Prostate gland (tissue), 2 donors: ENCODE results near the gene SLC33A1.
A peak's percentile ranks its signal among the peaks of the same experiment; 100 is the strongest.

Source experiments
- POLR2A ChIP-seq: fragments of 450-650 bp; IDR thresholded peaks from one replicate; pipeline ENCODE4 v1.6.1; 2016; ENCODE audit warnings: antibody characterized with exemption, mild to moderate bottlenecking
- POLR2AphosphoS5 ChIP-seq: sonication (generic); formaldehyde crosslinking; IDR thresholded peaks from one replicate; pipeline ENCODE4 v1.6.1; 2017; ENCODE audit warnings: antibody characterized with exemption
- TF ChIP-seq, protein P1 (sequence below), 4 experiments: fragments of 200-600 bp in 2 of 4; fragments of 450-650 bp in 2 of 4; sonication (generic) in 2 of 4; IDR thresholded peaks; 1 replicate in 3 of 4; 2 replicates in 1 of 4; pipeline ENCODE4 v1.5.1; 2016 to 2019; ENCODE audit warnings: antibody characterized with exemption in 4 of 4, mild to moderate bottlenecking in 2 of 4, moderate library complexity in 2 of 4

DNA sequence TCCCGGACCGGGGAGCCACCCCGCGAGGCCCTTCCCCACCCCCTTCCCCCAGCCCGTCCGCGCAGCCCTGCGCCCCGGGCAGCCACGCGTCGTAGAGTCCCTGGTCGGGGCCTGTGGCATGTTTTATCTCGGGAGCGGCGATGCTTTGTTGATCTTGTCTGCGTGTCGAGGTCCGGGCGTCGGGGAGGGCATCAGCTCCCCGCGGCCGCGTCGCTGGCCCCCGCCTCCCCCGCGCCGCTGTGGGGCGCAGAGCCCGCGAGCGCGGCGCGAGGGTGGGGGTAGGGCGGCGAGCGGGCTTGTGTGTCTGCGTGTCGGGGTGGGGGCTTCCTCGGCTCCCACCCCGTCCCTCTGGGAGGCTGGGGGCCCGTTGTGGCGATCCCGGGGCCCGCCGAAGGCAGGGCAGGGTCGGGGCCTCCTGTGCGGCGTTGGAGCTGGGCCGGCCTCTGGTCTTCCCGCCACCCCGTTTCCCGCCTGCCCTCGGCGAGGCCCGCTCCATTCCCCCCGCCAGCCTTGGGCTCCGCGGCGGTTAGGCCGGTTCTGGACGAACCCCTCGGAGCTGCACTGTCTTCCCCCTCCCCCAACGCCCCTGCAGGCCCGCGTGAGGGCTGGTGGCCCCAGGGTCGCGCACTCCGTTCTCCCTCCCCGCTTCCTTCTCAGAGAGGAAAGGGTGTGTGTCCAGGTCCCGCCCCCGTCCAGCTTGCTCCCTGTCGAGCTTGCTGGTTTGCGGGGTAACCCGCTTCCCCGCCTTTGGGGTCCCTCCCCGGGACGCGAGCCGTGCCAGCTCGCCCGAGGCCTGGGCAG, 16.9 kb upstream of the SLC33A1 start:
- peak; percentile 25 for TF ChIP-seq POLR2A
- TF ChIP-seq, protein P1, sequence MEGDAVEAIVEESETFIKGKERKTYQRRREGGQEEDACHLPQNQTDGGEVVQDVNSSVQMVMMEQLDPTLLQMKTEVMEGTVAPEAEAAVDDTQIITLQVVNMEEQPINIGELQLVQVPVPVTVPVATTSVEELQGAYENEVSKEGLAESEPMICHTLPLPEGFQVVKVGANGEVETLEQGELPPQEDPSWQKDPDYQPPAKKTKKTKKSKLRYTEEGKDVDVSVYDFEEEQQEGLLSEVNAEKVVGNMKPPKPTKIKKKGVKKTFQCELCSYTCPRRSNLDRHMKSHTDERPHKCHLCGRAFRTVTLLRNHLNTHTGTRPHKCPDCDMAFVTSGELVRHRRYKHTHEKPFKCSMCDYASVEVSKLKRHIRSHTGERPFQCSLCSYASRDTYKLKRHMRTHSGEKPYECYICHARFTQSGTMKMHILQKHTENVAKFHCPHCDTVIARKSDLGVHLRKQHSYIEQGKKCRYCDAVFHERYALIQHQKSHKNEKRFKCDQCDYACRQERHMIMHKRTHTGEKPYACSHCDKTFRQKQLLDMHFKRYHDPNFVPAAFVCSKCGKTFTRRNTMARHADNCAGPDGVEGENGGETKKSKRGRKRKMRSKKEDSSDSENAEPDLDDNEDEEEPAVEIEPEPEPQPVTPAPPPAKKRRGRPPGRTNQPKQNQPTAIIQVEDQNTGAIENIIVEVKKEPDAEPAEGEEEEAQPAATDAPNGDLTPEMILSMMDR (IDR thresholded peaks at IDR 0.05), result no peak
- peak; percentile 35 for TF ChIP-seq POLR2AphosphoS5
